HG02852 (cell line): ENCODE measurements around the gene TBC1D22A.
"Not testable (repeated sequence)": the region's sequence is repeated elsewhere in the genome, so short reads cannot be mapped to it uniquely, and the experiment has no call there.

Experiments
- ATAC-seq: cut with Tn5 transposase; IDR thresholded peaks from one replicate; pipeline ENCODE4 v1.9.1; 2021; ENCODE audit warnings: mild to moderate bottlenecking, moderate library complexity; ENCODE audit not compliant: unreplicated experiment

TBC1D22A gene

GRCh38 chr22:47039356-47039755 is 276.9 kb downstream of the TBC1D22A start:
- no peak for ATAC-seq

- ATAC-seq: no peak
Observed at GRCh38 chr22:47040486-47041270, 278.2 kb downstream of the TBC1D22A start.

GRCh38 chr22:47041271-47042115 is 279.0 kb downstream of the TBC1D22A start:
- ATAC-seq: no peak

GRCh38 chr22:47042116-47042825 is 279.8 kb downstream of the TBC1D22A start:
- ATAC-seq: no peak

- ATAC-seq: no peak
Observed at GRCh38 chr22:47042861-47043496, 280.5 kb downstream of the TBC1D22A start.

GRCh38 chr22:47043835-47044721 is 281.6 kb downstream of the TBC1D22A start:
- no peak for ATAC-seq

- ATAC-seq: no peak
Observed at GRCh38 chr22:47044722-47045535, 282.5 kb downstream of the TBC1D22A start.

- no peak for ATAC-seq
Observed at GRCh38 chr22:47045691-47046410, 283.4 kb downstream of the TBC1D22A start.

- ATAC-seq: no peak
Observed at GRCh38 chr22:47046411-47047065, 284.1 kb downstream of the TBC1D22A start.

- no peak for ATAC-seq
Observed at GRCh38 chr22:47047321-47048122, 285.1 kb downstream of the TBC1D22A start.

- ATAC-seq: no peak
Observed at GRCh38 chr22:47048123-47049077, 285.9 kb downstream of the TBC1D22A start.

- no peak for ATAC-seq
Observed at GRCh38 chr22:47049078-47049624, 286.7 kb downstream of the TBC1D22A start.

GRCh38 chr22:47049736-47050400 is 287.4 kb downstream of the TBC1D22A start:
- ATAC-seq: not testable (repeated sequence)

- ATAC-seq: no peak
Observed at GRCh38 chr22:47050401-47051051, 288.1 kb downstream of the TBC1D22A start.
